ENCODE results near the gene BCL7C. TPM values are rescaled to one million over a fixed set of nuclear protein-coding genes. Genes with fewer than 3 reads are reported as not detected.
"Not testable (repeated sequence)": the region's sequence is repeated elsewhere in the genome, so short reads cannot be mapped to it uniquely, and the experiment has no call there.

BCL7C gene
- polyA plus RNA-seq, 1 donor from 2014 or later, result 39.2 TPM

DNA sequence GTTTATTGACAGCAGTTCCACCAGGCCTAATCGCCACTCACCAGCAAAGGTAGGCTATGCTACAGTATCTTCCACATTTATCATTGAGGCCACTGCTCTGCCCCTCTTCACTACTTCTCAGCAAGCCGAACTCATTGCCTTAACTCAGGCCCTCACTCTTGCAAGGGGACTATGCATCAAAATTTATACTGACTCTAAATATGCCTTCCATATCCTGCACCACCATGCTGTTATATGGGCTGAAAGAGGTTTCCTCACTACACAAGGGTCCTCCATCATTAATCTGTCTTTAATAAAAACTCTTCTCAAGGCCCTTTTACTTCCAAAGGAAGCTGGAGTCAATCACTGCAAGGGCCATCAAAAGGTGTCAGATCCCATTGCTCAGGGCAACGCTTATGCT lies 30.7 kb downstream of the BCL7C start:
- not testable (repeated sequence) for H3K27me3 ChIP-seq (ENCODE audit: insufficient read depth, low read depth, low read length); H3K9me3 ChIP-seq (ENCODE audit: low read length); H3K9ac ChIP-seq (ENCODE audit: low read length); H3K4me2 ChIP-seq (ENCODE audit: low read length); H3K4me3 ChIP-seq (ENCODE audit: low read length); H4K20me1 ChIP-seq (ENCODE audit: insufficient read depth); H3F3A ChIP-seq (ENCODE audit: insufficient read depth, low read length, poor library complexity, severe bottlenecking); H3K27ac ChIP-seq (ENCODE audit: low read length); H3K79me2 ChIP-seq (replicated peaks; ENCODE audit: insufficient read depth, low read length); H3K36me3 ChIP-seq (ENCODE audit: insufficient read depth, low read length); H3K9me2 ChIP-seq (ENCODE audit: insufficient read depth, low read length); H2AFZ ChIP-seq (ENCODE audit: low read depth, low read length)

DNA sequence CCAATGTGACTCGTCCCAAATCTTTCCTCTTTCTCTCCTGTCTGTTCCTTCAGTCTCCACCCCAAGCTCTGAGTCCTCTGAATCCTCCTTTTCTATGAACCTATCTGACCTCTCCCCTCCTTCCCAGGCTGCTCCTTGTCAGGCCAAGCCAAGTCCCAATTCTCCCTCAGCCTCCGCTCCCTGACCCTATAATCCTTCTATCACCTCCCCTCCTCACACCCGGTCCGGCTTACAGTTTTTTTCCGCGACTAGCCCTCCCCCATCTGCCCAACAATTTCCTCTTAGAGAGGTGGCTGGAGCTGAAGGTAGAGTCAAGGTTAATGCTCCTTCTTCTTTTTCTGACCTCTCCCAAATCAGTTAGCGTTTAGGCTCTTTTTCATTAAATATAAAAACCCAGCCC lies 33.1 kb downstream of the BCL7C start:
- H3K4me3 ChIP-seq (ENCODE audit: low read length); H4K20me1 ChIP-seq (ENCODE audit: insufficient read depth); H3F3A ChIP-seq (ENCODE audit: insufficient read depth, low read length, poor library complexity, severe bottlenecking); H3K36me3 ChIP-seq (ENCODE audit: insufficient read depth, low read length); H2AFZ ChIP-seq (ENCODE audit: low read depth, low read length); H3K9me3 ChIP-seq (ENCODE audit: low read length); H3K79me2 ChIP-seq (replicated peaks; ENCODE audit: insufficient read depth, low read length); H3K9ac ChIP-seq (ENCODE audit: low read length); H3K4me2 ChIP-seq (ENCODE audit: low read length); H3K9me2 ChIP-seq (ENCODE audit: insufficient read depth, low read length); H3K27ac ChIP-seq (ENCODE audit: low read length); H3K27me3 ChIP-seq (ENCODE audit: insufficient read depth, low read depth, low read length): not testable (repeated sequence)

GRCh38 chr16:30858829-30859423 lies 35.0 kb downstream of the BCL7C start:
- TF ChIP-seq EZH2 (IDR thresholded peaks at IDR 0.05; ENCODE audit: borderline replicate concordance, insufficient read depth, low read length, poor library complexity, severe bottlenecking), result no peak
- TF ChIP-seq TAF1 (IDR thresholded peaks at IDR 0.05; ENCODE audit: low read depth), result no peak
- no peak for TF ChIP-seq EP300 (conservative IDR thresholded peaks at IDR 0.05; ENCODE audit: poor library complexity, severe bottlenecking)
- no peak for TF ChIP-seq REST (IDR thresholded peaks at IDR 0.05; ENCODE audit: borderline replicate concordance)
- no peak for TF ChIP-seq SMC3 (conservative IDR thresholded peaks at IDR 0.05; ENCODE audit: poor library complexity)
- TF ChIP-seq, protein P1, sequence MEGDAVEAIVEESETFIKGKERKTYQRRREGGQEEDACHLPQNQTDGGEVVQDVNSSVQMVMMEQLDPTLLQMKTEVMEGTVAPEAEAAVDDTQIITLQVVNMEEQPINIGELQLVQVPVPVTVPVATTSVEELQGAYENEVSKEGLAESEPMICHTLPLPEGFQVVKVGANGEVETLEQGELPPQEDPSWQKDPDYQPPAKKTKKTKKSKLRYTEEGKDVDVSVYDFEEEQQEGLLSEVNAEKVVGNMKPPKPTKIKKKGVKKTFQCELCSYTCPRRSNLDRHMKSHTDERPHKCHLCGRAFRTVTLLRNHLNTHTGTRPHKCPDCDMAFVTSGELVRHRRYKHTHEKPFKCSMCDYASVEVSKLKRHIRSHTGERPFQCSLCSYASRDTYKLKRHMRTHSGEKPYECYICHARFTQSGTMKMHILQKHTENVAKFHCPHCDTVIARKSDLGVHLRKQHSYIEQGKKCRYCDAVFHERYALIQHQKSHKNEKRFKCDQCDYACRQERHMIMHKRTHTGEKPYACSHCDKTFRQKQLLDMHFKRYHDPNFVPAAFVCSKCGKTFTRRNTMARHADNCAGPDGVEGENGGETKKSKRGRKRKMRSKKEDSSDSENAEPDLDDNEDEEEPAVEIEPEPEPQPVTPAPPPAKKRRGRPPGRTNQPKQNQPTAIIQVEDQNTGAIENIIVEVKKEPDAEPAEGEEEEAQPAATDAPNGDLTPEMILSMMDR (IDR thresholded peaks at IDR 0.05; ENCODE audit: poor library complexity, severe bottlenecking), result no peak
- no peak for TF ChIP-seq RAD21 (conservative IDR thresholded peaks at IDR 0.05)
- no peak for TF ChIP-seq MXI1 (conservative IDR thresholded peaks at IDR 0.05; ENCODE audit: poor library complexity, severe bottlenecking)
- TF ChIP-seq POLR2AphosphoS5 (IDR thresholded peaks at IDR 0.05), result no peak
- Histone ChIP-seq H3K36me3 (ENCODE audit: insufficient read depth, low read length) (no peaks in the 10 kb centered on the region), H3K79me2 (replicated peaks; ENCODE audit: insufficient read depth, low read length) (no peaks in the 10 kb centered on the region), H2AFZ (ENCODE audit: low read depth, low read length) (no peak overlapping the region), H3K9me3 (ENCODE audit: low read length) (no peaks in the 10 kb centered on the region), H3K4me3 (ENCODE audit: low read length) (no peak overlapping the region), H3K9ac (ENCODE audit: low read length) (no peak overlapping the region), H3K9me2 (ENCODE audit: insufficient read depth, low read length) (no peaks in the 10 kb centered on the region), H3K27ac (ENCODE audit: low read length) (no peak overlapping the region), H3F3A (ENCODE audit: insufficient read depth, low read length, poor library complexity, severe bottlenecking) (no peaks in the 10 kb centered on the region), H4K20me1 (ENCODE audit: insufficient read depth) (no peaks in the 10 kb centered on the region), H3K4me2 (ENCODE audit: low read length) (no peak overlapping the region), H3K27me3 (ENCODE audit: insufficient read depth, low read depth, low read length) (no peaks in the 10 kb centered on the region)

Measured in neural cell (in vitro differentiated cells).